ENCODE results near the gene TSPAN9.

Gene TSPAN9

GRCh38 chr12:3335078-3335487 is 257.9 kb downstream of the TSPAN9 start:
- no peak for DNase-seq (ENCODE audit: low read depth in 3 of 3)

Data from stimulated activated CD4-positive, alpha-beta T cell treated with anti-CD3 and anti-CD28 coated beads, TNF-alpha, amount 100 ng/mL, for 4 hours (primary cell).